GM19438 (cell line): ENCODE measurements around the gene LTK.
"Not testable (repeated sequence)": the region's sequence is repeated elsewhere in the genome, so short reads cannot be mapped to it uniquely, and the experiment has no call there.

Experiments used
- ATAC-seq: cut with Tn5 transposase; IDR thresholded peaks from one replicate; pipeline ENCODE4 v1.9.1; 2021; ENCODE audit warnings: low read depth; ENCODE audit not compliant: unreplicated experiment

Gene LTK

DNA sequence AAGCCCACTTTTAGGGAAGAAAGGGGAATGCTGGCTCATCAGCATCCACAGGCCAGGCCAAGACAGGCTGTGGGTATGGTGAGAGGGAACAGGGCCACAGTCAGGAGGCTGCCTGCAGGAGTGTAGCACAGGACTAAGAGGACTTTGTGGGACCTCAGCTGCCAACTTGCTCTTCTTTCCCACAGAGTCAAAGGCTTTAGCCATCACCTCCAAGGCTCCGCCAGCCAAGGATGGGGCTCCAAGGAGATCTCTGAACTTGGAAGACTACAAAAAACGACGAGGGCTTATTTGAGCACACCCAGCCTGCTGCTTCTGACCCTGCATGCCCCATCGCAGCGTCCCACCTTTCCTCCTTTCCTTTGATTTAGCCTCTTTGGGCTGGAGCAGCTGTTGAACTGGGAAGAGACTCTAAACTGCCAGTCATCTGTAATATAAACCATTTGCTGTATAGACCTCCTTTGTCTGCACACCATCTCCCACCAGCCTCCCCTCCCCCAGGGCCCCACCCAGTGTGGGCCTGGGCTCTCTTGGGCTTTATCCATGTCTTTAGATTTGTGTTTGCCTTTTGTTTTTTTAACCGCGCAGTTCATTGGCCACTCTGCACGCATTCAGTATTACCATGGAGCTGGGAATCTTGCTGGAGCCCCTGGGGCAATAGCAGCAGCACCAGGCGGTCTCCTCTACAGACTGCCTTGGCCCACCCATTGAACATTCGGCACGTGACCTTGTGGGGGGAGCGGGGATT is 33.1 kb downstream of the LTK start:
- no peak for ATAC-seq

GRCh38 chr15:41476416-41477048 is 37.1 kb downstream of the LTK start:
- no peak for ATAC-seq

DNA sequence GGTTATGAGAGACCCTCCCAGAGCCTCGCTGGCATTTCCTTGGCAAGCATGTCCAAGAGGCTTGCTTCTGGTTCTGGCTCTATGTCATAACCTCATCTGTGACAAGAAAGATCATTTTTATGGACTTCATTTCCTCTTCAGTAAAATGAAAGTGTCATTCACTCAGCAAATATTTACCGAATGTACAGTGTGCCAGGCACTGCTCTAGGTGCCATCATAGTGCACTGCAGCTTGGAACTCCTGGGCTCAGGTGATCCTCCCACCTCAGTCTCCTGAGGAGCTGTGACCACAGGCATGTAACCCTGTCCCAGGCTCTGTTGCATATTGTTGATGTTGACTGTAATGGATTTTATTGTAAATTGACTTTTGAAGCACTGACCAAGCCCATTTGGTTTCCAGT is 38.7 kb downstream of the LTK start:
- ATAC-seq: no peak

GRCh38 chr15:41474436-41474835 is 39.2 kb downstream of the LTK start:
- ATAC-seq: no peak

- no peak for ATAC-seq
Measured at GRCh38 chr15:41473418-41473817, 40.2 kb downstream of the LTK start.

DNA sequence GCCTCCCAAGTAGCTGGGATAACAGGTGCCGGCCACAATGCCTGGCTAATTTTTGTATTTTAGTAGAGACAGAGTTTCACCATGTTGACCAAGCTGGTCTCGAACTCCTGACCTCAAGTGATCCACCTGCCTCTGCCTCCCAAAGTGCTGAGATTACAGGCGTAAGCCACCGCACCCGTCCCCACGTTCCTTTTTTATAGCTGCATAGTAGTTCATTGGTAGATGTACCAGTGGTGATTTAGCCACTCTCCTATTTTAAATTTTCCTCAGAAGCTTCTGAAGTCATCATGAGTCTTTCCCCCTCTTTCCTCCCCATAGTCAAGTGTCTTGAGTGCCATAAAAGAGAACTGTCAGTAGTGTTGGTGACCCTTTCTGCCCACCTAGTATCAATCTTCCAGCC is 44.0 kb downstream of the LTK start:
- not testable (repeated sequence) for ATAC-seq

GRCh38 chr15:41466711-41467110 is 46.9 kb downstream of the LTK start:
- no peak for ATAC-seq

DNA sequence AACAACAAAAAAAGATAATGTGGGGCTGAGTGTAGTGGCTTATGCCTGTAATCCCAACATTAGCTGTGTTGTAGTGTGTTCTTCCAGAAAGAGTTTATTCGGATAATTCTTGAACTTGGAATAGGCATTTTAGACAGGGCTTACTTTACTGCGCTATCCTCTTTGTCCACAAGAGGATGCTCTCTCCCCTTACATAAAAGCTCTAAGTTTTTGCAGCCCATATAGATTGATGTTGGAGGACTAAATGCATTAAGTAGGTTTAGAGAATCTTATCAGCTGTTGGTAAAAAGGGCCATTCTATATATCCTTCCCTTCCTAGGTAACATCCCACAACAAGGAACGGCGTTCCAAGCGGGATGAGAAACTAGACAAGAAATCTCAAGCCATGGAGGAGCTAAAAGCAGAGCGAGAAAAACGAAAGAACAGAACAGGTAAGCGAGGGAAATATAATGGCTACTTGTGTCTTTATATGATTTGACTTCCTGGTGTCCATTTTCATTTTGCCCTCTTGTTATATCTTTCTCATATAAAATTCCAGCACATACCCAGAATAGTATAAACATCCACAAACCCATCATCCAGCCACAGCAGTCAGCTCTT is 47.7 kb downstream of the LTK start:
- ATAC-seq: no peak

DNA sequence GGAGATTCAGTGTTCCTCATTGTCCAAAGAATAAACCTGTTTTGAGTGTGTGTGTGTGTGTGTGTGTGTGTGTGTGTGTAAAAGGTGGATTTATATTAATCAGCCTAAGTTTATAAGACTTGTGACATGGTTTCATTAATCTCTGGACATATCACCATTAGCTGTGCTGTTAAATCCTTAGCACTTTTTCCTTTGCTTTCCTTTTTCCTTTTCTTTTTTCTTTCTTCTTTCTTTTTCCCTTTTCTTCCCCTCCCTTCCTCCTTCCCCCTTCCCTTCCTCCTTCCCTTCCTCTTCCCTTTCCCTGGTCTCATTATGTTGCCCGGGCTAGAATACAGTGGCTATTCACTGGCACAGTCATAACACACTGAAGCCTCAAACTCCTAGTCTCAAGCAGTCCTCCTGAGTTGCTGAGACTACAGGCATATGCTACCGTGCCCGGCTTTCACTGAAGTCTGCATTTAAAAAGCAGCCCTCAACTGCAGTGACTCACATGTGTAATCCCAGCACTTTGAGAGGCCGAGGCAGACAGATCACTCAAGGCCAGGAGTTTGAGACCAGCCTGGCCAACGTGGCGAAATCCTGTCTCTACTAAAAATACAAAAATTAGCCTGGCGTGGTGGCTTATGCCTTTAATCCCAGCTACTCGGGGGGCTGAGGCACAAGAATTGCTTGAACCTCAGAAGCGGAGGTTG is 48.6 kb downstream of the LTK start:
- no peak for ATAC-seq

GRCh38 chr15:41462084-41462795 is 51.4 kb downstream of the LTK start:
- no peak for ATAC-seq
